ENCODE measurements around the gene ERFL. TPM values are rescaled to one million over a fixed set of nuclear protein-coding genes. Genes with fewer than 3 reads are reported as not detected.
"Not testable (repeated sequence)": the region's sequence is repeated elsewhere in the genome, so short reads cannot be mapped to it uniquely, and the experiment has no call there.

Gene ERFL
- total RNA-seq, 1 donor from 2014 or later: 3.1 TPM

GRCh38 chr19:41921577-41922576 lies 6.4 kb downstream of the ERFL start:
- Mint-ChIP-seq H3K27ac (peak overlapping the region; percentile 25), H3K36me3 (ENCODE audit: low read depth) (peaks cover 10% of the 10 kb centered on the region), H3K9me3 (no peaks in the 10 kb centered on the region), H3K4me3 (no peak overlapping the region), H3K27me3 (ENCODE audit: insufficient read depth) (peaks cover 5% of the 10 kb centered on the region), H3K4me1 (ENCODE audit: low read depth) (peaks cover 7% of the 10 kb centered on the region)
- intact Hi-C loops (cut with micrococcal nuclease): no loop called here
- no peak for DNase-seq (ENCODE audit: low spot score)

GRCh38 chr19:41920882-41921576 lies 7.2 kb downstream of the ERFL start:
- peaks cover 5% of the 10 kb centered on the region for H3K27me3 Mint-ChIP-seq (ENCODE audit: insufficient read depth)
- intact Hi-C loops (cut with micrococcal nuclease): no loop called here

DNA sequence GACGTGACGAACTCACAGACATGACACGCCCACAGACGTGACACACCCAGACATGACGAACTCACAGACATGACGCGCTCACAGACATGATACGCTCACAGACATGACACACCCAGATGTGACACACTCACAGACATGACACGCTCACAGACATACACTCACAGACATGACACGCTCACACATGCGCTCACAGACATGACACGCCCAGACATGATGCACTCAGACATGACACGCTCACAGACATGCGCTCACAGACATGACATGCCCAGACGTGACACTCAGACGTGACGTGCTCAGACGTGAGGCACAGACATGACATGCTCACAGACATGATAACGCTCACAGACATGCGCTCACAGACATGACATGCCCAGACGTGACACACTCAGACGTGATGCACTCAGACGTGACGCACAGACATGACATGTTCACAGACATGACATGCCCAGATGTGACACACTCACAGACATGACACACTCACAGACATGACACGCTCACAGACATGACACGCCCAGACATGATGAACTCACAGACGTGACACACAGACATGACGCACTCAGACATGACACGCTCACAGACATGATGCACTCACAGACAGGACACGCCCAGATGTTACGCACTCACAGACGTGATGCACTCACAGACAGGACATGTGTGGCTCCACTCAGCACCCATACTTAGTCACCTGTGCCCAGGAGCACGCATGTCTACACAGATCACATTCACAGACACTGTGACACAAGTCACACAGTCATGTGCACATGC lies 8.1 kb downstream of the ERFL start:
- Mint-ChIP-seq H3K4me3 (no peak overlapping the region), H3K36me3 (ENCODE audit: low read depth) (peaks cover 10% of the 10 kb centered on the region), H3K27me3 (ENCODE audit: insufficient read depth) (peaks cover 5% of the 10 kb centered on the region), H3K4me1 (ENCODE audit: low read depth) (peaks cover 7% of the 10 kb centered on the region), H3K9me3 (no peaks in the 10 kb centered on the region), H3K27ac (no peak overlapping the region)
- no peak for DNase-seq (ENCODE audit: low spot score)
- intact Hi-C loops (cut with micrococcal nuclease): no loop called here

More at GRCh38 chr19:41920882-41921576, 7.2 kb downstream of the ERFL start:
- Mint-ChIP-seq H3K9me3 (no peaks in the 10 kb centered on the region), H3K36me3 (ENCODE audit: low read depth) (peaks cover 10% of the 10 kb centered on the region), H3K27ac (no peak overlapping the region), H3K4me1 (ENCODE audit: low read depth) (peaks cover 7% of the 10 kb centered on the region), H3K4me3 (no peak overlapping the region)
- DNase-seq (ENCODE audit: low spot score): no peak

DNA sequence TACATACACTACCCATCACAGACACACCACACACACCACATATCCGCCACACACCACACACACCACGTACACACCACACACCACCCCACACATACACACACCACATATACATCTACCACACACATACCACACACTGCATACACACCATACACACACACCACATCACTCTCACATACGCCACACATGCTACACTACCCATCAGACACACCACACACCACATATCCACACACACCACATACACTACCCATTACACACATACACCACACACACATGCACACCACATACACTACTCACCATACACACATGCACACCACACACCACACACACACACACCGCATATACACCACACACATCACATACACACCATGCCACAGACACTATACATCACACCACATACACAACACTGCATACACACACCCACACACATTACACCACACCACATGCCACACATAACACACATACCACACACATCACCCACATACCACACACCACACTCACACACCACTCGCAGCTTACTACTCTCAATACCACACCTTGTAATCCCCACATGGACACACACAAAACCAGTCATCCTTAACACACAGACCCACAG lies 9.5 kb downstream of the ERFL start:
- Mint-ChIP-seq H3K27me3 (ENCODE audit: insufficient read depth) (peaks cover 11% of the 10 kb centered on the region), H3K36me3 (ENCODE audit: low read depth) (peaks cover 10% of the 10 kb centered on the region), H3K27ac (no peak overlapping the region), H3K9me3 (no peaks in the 10 kb centered on the region), H3K4me3 (no peak overlapping the region), H3K4me1 (ENCODE audit: low read depth) (peaks cover 7% of the 10 kb centered on the region)
- intact Hi-C loops (cut with micrococcal nuclease): no loop called here
- no peak for DNase-seq (ENCODE audit: low spot score)

DNA sequence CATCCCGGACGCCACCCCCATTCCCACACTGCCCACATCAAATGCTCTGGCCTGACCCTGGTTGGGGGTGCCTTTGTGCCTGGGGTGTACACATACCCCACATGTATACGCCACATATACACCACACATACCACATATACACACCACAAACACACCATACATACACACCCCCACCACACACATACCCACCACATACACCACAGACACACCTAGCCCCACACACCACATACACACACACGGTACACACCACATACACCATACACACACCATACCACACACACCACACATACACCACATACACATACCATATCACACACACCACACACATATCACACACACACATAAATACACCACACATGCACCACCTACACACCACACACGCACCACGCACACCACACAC lies 10.2 kb downstream of the ERFL start:
- no peaks in the 10 kb centered on the region for H3K9me3 Mint-ChIP-seq
- H3K36me3 Mint-ChIP-seq (ENCODE audit: low read depth): peaks cover 7% of the 10 kb centered on the region
- H3K27ac Mint-ChIP-seq: no peak overlapping the region
- peaks cover 16% of the 10 kb centered on the region for H3K27me3 Mint-ChIP-seq (ENCODE audit: insufficient read depth)
- DNase-seq (ENCODE audit: low spot score): no peak
- intact Hi-C loops (cut with micrococcal nuclease): no loop called here
- no peak overlapping the region for H3K4me3 Mint-ChIP-seq
- H3K4me1 Mint-ChIP-seq (ENCODE audit: low read depth): peaks cover 2% of the 10 kb centered on the region

GRCh38 chr19:41917676-41918075 lies 10.6 kb downstream of the ERFL start:
- DNase-seq (ENCODE audit: low spot score): no peak
- no peak overlapping the region for H3K27ac Mint-ChIP-seq
- peaks cover 6% of the 10 kb centered on the region for H3K36me3 Mint-ChIP-seq (ENCODE audit: low read depth)
- H3K4me1 Mint-ChIP-seq (ENCODE audit: low read depth): no peaks in the 10 kb centered on the region
- H3K9me3 Mint-ChIP-seq: no peaks in the 10 kb centered on the region
- intact Hi-C loops (cut with micrococcal nuclease): no loop called here
- H3K4me3 Mint-ChIP-seq: no peak overlapping the region
- peaks cover 19% of the 10 kb centered on the region for H3K27me3 Mint-ChIP-seq (ENCODE audit: insufficient read depth)

- Mint-ChIP-seq H3K4me3 (no peak overlapping the region), H3K9me3 (no peaks in the 10 kb centered on the region), H3K27ac (no peak overlapping the region), H3K27me3 (ENCODE audit: insufficient read depth) (peaks cover 23% of the 10 kb centered on the region), H3K4me1 (ENCODE audit: low read depth) (peaks cover 11% of the 10 kb centered on the region), H3K36me3 (ENCODE audit: low read depth) (peaks cover 8% of the 10 kb centered on the region)
- intact Hi-C loops (cut with micrococcal nuclease): loop anchor here (2.0 kb wide), 1 partner anchor 13 kb away; the partner anchor contains the start of gene ERFL
- DNase-seq (ENCODE audit: low spot score): no peak
Measured at GRCh38 chr19:41915776-41916414, 12.4 kb downstream of the ERFL start.

DNA sequence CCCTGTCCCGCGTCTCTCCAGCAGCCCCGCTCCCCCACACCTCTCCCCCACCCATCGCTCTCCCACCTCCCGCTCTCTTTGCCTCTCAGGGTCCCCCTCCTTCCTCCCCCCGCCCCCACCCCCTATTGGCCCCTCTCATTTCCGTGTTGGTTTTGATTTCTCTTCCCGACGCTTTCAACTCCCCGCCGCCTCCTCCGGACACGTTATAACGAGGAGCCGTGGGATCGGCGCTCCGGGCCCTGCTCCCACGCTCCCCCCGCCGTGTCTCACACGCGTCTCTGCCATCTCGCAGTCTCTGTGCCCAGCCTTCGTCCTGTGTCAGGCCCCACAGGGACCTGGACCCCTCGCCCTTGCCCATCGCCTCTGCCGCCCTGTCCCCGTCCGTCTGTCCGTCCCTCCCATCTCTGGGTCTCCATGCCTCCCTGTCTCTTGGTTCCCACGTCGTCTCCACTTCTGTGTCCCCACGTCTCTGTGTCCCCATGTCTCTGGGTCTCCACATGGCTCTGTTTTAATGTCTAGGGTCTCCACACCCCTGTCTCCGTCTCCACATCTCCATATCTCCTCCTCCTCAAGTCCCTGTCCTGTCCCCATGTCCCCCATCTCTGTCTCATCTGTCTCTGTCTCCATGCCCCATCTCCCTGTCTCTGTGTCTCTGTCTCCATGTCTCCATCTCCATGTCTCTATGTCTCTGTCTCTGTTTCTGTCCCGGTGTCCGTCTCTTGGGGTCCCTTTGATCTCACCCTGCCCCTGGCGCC lies 13.1 kb downstream of the ERFL start:
- peaks cover 23% of the 10 kb centered on the region for H3K27me3 Mint-ChIP-seq (ENCODE audit: insufficient read depth)
- no peak for DNase-seq (ENCODE audit: low spot score)
- no peaks in the 10 kb centered on the region for H3K9me3 Mint-ChIP-seq

GRCh38 chr19:41914424-41914834 lies 13.8 kb downstream of the ERFL start:
- H3K9me3 Mint-ChIP-seq; H3K27ac Mint-ChIP-seq; DNase-seq (ENCODE audit: low spot score); H3K4me3 Mint-ChIP-seq: not testable (repeated sequence)
- peaks cover 15% of the 10 kb centered on the region for H3K4me1 Mint-ChIP-seq (ENCODE audit: low read depth)
- peaks cover 23% of the 10 kb centered on the region for H3K27me3 Mint-ChIP-seq (ENCODE audit: insufficient read depth)
- intact Hi-C loops (cut with micrococcal nuclease): loop anchor here (2.0 kb wide), 1 partner anchor 14 kb away; the partner anchor contains the start of gene ERFL
- peaks cover 14% of the 10 kb centered on the region for H3K36me3 Mint-ChIP-seq (ENCODE audit: low read depth)

More for the DNA sequence above, 13.1 kb downstream of the ERFL start:
- Mint-ChIP-seq H3K4me3 (no peak overlapping the region), H3K4me1 (ENCODE audit: low read depth) (peaks cover 15% of the 10 kb centered on the region), H3K27ac (no peak overlapping the region), H3K36me3 (ENCODE audit: low read depth) (peaks cover 14% of the 10 kb centered on the region)
- intact Hi-C loops (cut with micrococcal nuclease): loop anchor here (2.0 kb wide), 1 partner anchor 14 kb away; the partner anchor contains the start of gene ERFL

GRCh38 chr19:41913538-41914423 lies 14.5 kb downstream of the ERFL start:
- peak overlapping the region; percentile 21 for H3K27ac Mint-ChIP-seq
- intact Hi-C loops (cut with micrococcal nuclease): loop anchor here (2.0 kb wide), 1 partner anchor 15 kb away; the partner anchor contains the start of gene ERFL
- no peak overlapping the region for H3K4me3 Mint-ChIP-seq
- peaks cover 14% of the 10 kb centered on the region for H3K36me3 Mint-ChIP-seq (ENCODE audit: low read depth)
- no peak for DNase-seq (ENCODE audit: low spot score)
- peaks cover 15% of the 10 kb centered on the region for H3K4me1 Mint-ChIP-seq (ENCODE audit: low read depth)
- H3K27me3 Mint-ChIP-seq (ENCODE audit: insufficient read depth): peaks cover 23% of the 10 kb centered on the region
- no peaks in the 10 kb centered on the region for H3K9me3 Mint-ChIP-seq
